Epithelial cell of proximal tubule (primary cell): ENCODE measurements around the gene MAP3K9. TPM values are rescaled to one million over a fixed set of nuclear protein-coding genes. Genes with fewer than 3 reads are reported as not detected.

ENCODE experiments used
- DNase-seq: peaks from one replicate; pipeline ENCODE4 v3.0.0-alpha.2; 2011; ENCODE audit warnings: low read depth
- H3K4me3 ChIP-seq: 2 replicates; pipeline ENCODE4 v1.5.1; 2011; ENCODE audit warnings: low read depth, mild to moderate bottlenecking, low read length
- CTCF ChIP-seq: conservative IDR thresholded peaks from 2 replicates; pipeline ENCODE4 v1.5.1; 2012; ENCODE audit warnings: low read depth, mild to moderate bottlenecking, low read length
- total RNA-seq: library from RNA; depleted of rRNA; stranded (reverse); fragments of >200 nt; gene quantifications from 2 replicates; pipeline ENCODE4 v1.2.3, GENCODE V29; 2015

Gene MAP3K9
- total RNA-seq, 1 donor from 2014 or later: 16.7 TPM

GRCh38 chr14:70821584-70822529, 12.5 kb upstream of the MAP3K9 start:
- peak overlapping the region; percentile 71 for H3K4me3 ChIP-seq
- TF ChIP-seq CTCF: no peak
- DNase-seq: no peak

- TF ChIP-seq CTCF: no peak
- DNase-seq: no peak
- no peak overlapping the region for H3K4me3 ChIP-seq
These were observed 7.2 kb upstream of the MAP3K9 start for GRCh38 chr14:70816525-70816924.

- TF ChIP-seq CTCF: no peak
- H3K4me3 ChIP-seq: no peak overlapping the region
- DNase-seq: no peak
These were observed 5.2 kb upstream of the MAP3K9 start for GRCh38 chr14:70814466-70814865.

- DNase-seq: no peak
- no peak overlapping the region for H3K4me3 ChIP-seq
- TF ChIP-seq CTCF: no peak
These were observed 3.0 kb upstream of the MAP3K9 start for GRCh38 chr14:70812124-70812818.

GRCh38 chr14:70811578-70811977, 2.3 kb upstream of the MAP3K9 start:
- TF ChIP-seq CTCF: no peak
- H3K4me3 ChIP-seq: no peak overlapping the region
- DNase-seq: no peak

- DNase-seq: no peak
- H3K4me3 ChIP-seq: peak overlapping the region; percentile 92
- TF ChIP-seq CTCF: no peak
These were observed 1.7 kb upstream of the MAP3K9 start for GRCh38 chr14:70811050-70811449.
